HepG2 (cell line): ENCODE results near the gene MPC1. TPM values are rescaled to one million over a fixed set of nuclear protein-coding genes. Genes with fewer than 3 reads are reported as not detected.
"Not testable (repeated sequence)": the region's sequence is repeated elsewhere in the genome, so short reads cannot be mapped to it uniquely, and the experiment has no call there.

Experiments used
- ATAC-seq: fragments of 200-7000 bp; cut with Tn5 transposase; 3 replicates; pipeline ENCODE4 v1.9.1; 2020; ENCODE audit warnings: mild to moderate bottlenecking, moderate library complexity
- BruUV-seq: library from RNA; stranded (reverse); fragments of 400-500 nt; replicated peaks from 2 replicates; lab custom pipeline; 2021; lab: Mats Ljungman, UMichigan
- CTCF ChIA-PET: fragments of 300-600 bp; formaldehyde crosslinking; extraction: SDS; loops from one replicate; lab custom pipeline; 2021; ENCODE audit warnings: low total read pairs, inconsistent platforms, low intra/inter-chr PET ratio; lab: Yijun Ruan, JAX
- POLR2A ChIA-PET: fragments of 350-600 bp; sonication (Branson Sonifier 250); formaldehyde crosslinking; loops from one replicate; lab custom pipeline; 2020; ENCODE audit warnings: antibody characterized with exemption, inconsistent platforms; lab: Yijun Ruan, JAX
- DNase-seq: peaks from one replicate; pipeline ENCODE4 v3.0.0-alpha.2; 2015; ENCODE audit warnings: low spot score
- FAIRE-seq: peaks from 3 replicates; lab custom pipeline; 2011; peaks lifted over from hg19 to GRCh38; lab: Jason Lieb, UNC
- H2AFZ ChIP-seq: one replicate; pipeline ENCODE4 v1.6.1; 2011; ENCODE audit warnings: low read length, inconsistent platforms
- H3K27ac ChIP-seq: fragments of 300-600 bp; 3 replicates; pipeline ENCODE4 v1.8.0; 2011; ENCODE audit warnings: mixed run types, mild to moderate bottlenecking, mixed read lengths, low read length, inconsistent platforms; ENCODE audit not compliant: insufficient read depth; ENCODE audit errors: extremely low read length
- H3K27me3 ChIP-seq, 2 experiments: fragments of 200-600 bp in 1 of 2; 2 replicates in 1 of 2; 3 replicates in 1 of 2; pipeline versions ENCODE4 v1.6.0 to v1.8.0; 2011; ENCODE audit warnings: low read length in 2 of 2, mild to moderate bottlenecking in 2 of 2, moderate library complexity in 2 of 2, inconsistent platforms in 1 of 2; ENCODE audit not compliant: insufficient read depth in 2 of 2, control insufficient read depth in 1 of 2
- H3K36me3 ChIP-seq, 2 experiments: fragments of 200-600 bp in 1 of 2; replicated peaks in 1 of 2; 2 replicates in 1 of 2; 3 replicates in 1 of 2; pipeline versions ENCODE4 v1.5.1 to v1.8.0; 2011; ENCODE audit warnings: low read length in 2 of 2, inconsistent platforms in 1 of 2; ENCODE audit not compliant: insufficient read depth in 2 of 2, control insufficient read depth in 1 of 2
- H3K4me1 ChIP-seq: 2 replicates; pipeline ENCODE4 v1.5.1; 2012; ENCODE audit warnings: low read length, inconsistent platforms; ENCODE audit not compliant: insufficient read depth
- H3K4me2 ChIP-seq: 2 replicates; pipeline ENCODE4 v1.6.0; 2011; ENCODE audit warnings: low read depth, low read length, inconsistent platforms
- H3K4me3 ChIP-seq, 3 experiments: fragments of 200-600 bp in 1 of 3; sonication (generic), shearing (Covaris generic) in 1 of 3; replicated peaks in 1 of 3; 2 replicates each; pipeline ENCODE4 v1.5.1; 2011 to 2016; ENCODE audit warnings: low read length in 3 of 3, inconsistent platforms in 2 of 3, low read depth in 2 of 3, mild to moderate bottlenecking in 2 of 3, control low read depth in 1 of 3, mixed read lengths in 1 of 3; ENCODE audit not compliant: insufficient read depth in 1 of 3
- H3K79me2 ChIP-seq: one replicate; pipeline ENCODE4 v1.6.1; 2011; ENCODE audit warnings: low read length, inconsistent platforms; ENCODE audit not compliant: insufficient read depth
- H3K9ac ChIP-seq: 2 replicates; pipeline ENCODE4 v1.6.0; 2011; ENCODE audit warnings: mild to moderate bottlenecking, low read depth, low read length, inconsistent platforms; ENCODE audit not compliant: insufficient read depth
- H3K9me3 ChIP-seq: 2 replicates; pipeline ENCODE4 v1.5.1; 2012; ENCODE audit warnings: mild to moderate bottlenecking, low read length
- H4K20me1 ChIP-seq: 2 replicates; pipeline ENCODE4 v1.6.0; 2011; ENCODE audit warnings: inconsistent platforms, mild to moderate bottlenecking, low read length, moderate library complexity; ENCODE audit not compliant: insufficient read depth
- ARNTL ChIP-seq: sonication (generic); formaldehyde crosslinking; IDR thresholded peaks from 2 replicates; pipeline ENCODE4 v1.4.0; 2020; ENCODE audit warnings: mild to moderate bottlenecking, missing genetic modification reagents
- ATF5 ChIP-seq: sonication (generic); formaldehyde crosslinking; IDR thresholded peaks from 2 replicates; pipeline ENCODE4 v1.4.0; 2020; ENCODE audit warnings: mild to moderate bottlenecking, low read depth, missing genetic modification reagents
- BCL6 ChIP-seq: IDR thresholded peaks from 2 replicates; pipeline ENCODE4 v1.6.1; 2016; ENCODE audit warnings: missing genetic modification reagents, missing compliant biosample characterization
- GFI1 ChIP-seq: sonication (generic); formaldehyde crosslinking; IDR thresholded peaks from 2 replicates; pipeline ENCODE4 v1.5.0; 2020; ENCODE audit warnings: missing genetic modification reagents, mild to moderate bottlenecking, borderline replicate concordance
- ISX ChIP-seq: sonication (generic); formaldehyde crosslinking; conservative IDR thresholded peaks from 2 replicates; pipeline ENCODE4 v1.5.0; 2020; ENCODE audit warnings: missing genetic modification reagents
- JUNB ChIP-seq: sonication (generic); formaldehyde crosslinking; IDR thresholded peaks from 2 replicates; pipeline ENCODE4 v1.8.0; 2022; ENCODE audit warnings: missing genetic modification reagents, mild to moderate bottlenecking, borderline replicate concordance
- MAFF ChIP-seq: IDR thresholded peaks from 2 replicates; pipeline ENCODE4 v1.6.1; 2011; ENCODE audit warnings: low read depth, low read length, improper control_type of control experiment
- MED1 ChIP-seq: sonication (generic); formaldehyde crosslinking; IDR thresholded peaks from 2 replicates; pipeline ENCODE4 v1.4.0; 2020; ENCODE audit warnings: missing genetic modification reagents
- MEF2D ChIP-seq: sonication (generic); formaldehyde crosslinking; IDR thresholded peaks from 2 replicates; pipeline ENCODE4 v1.5.1; 2020; ENCODE audit warnings: mild to moderate bottlenecking, missing genetic modification reagents
- NR3C1 ChIP-seq: sonication (generic); formaldehyde crosslinking; IDR thresholded peaks from 2 replicates; pipeline ENCODE4 v1.4.0; 2020; ENCODE audit warnings: missing genetic modification reagents
- PHF21A ChIP-seq: sonication (generic); formaldehyde crosslinking; IDR thresholded peaks from 2 replicates; pipeline ENCODE4 v1.5.0; 2020; ENCODE audit warnings: mild to moderate bottlenecking, missing genetic modification reagents
- REXO4 ChIP-seq: sonication (generic); formaldehyde crosslinking; IDR thresholded peaks from 2 replicates; pipeline ENCODE4 v1.8.0; 2022; ENCODE audit warnings: missing genetic modification reagents, mild to moderate bottlenecking, borderline replicate concordance
- SMAD3 ChIP-seq: sonication (generic); formaldehyde crosslinking; IDR thresholded peaks from 2 replicates; pipeline ENCODE4 v1.4.0; 2020; ENCODE audit warnings: missing genetic modification reagents
- SNAI1 ChIP-seq: sonication (generic); formaldehyde crosslinking; IDR thresholded peaks from 2 replicates; pipeline ENCODE4 v1.5.0; 2020; ENCODE audit warnings: mild to moderate bottlenecking, missing genetic modification reagents, borderline replicate concordance
- SP2 ChIP-seq: sonication (generic); formaldehyde crosslinking; IDR thresholded peaks from 2 replicates; pipeline ENCODE4 v1.5.1; 2020; ENCODE audit warnings: mild to moderate bottlenecking, missing genetic modification reagents
- SRY ChIP-seq: sonication (generic); formaldehyde crosslinking; IDR thresholded peaks from 2 replicates; pipeline ENCODE4 v1.8.0; 2022; ENCODE audit warnings: mild to moderate bottlenecking, missing genetic modification reagents
- ZNF121 ChIP-seq: sonication (generic); formaldehyde crosslinking; IDR thresholded peaks from 2 replicates; pipeline ENCODE4 v1.5.0; 2020; ENCODE audit warnings: mild to moderate bottlenecking, missing genetic modification reagents
- ZNF703 ChIP-seq: sonication (generic); formaldehyde crosslinking; IDR thresholded peaks from 2 replicates; pipeline ENCODE4 v1.5.1; 2020; ENCODE audit warnings: missing genetic modification reagents, mild to moderate bottlenecking, moderate library complexity, borderline replicate concordance
- WGBS: methylation state at CpG from one replicate; pipeline ENCODE4 v1.1.6; 2017; ENCODE audit warnings: low lambda C conversion rate; 5-methylcytosine and 5-hydroxymethylcytosine counted together
- in situ Hi-C: cut with HindIII; loops from 2 replicates; pipeline ENCODE4 v1.10.0; 2017; ENCODE audit warnings: low pct_unique_long_range_greater_than_20kb; ENCODE audit not compliant: extremely low pct_ligation_motif_present
- intact Hi-C: fragments of 100-400 bp; cut with micrococcal nuclease; formaldehyde crosslinking; loops from one replicate; pipeline ENCODE4 v1.10.0; 2022; ENCODE audit not compliant: unreplicated experiment
- polyA plus RNA-seq, 8 experiments: library from polyadenylated mRNA; depleted of rRNA in 3 of 8; stranded (reverse) in 7 of 8; unstranded in 1 of 8; fragments of >200 nt; fragmentation: Illumina TruSeq in 4 of 8; extraction: Trizol in 4 of 8; gene quantifications; 2 replicates each; pipeline versions ENCODE4 v1.2.1 to v1.2.3, GENCODE V29; 2011 to 2016; ENCODE audit warnings: low read depth in 4 of 8, missing spikeins in 1 of 8, mixed read lengths in 1 of 8; ENCODE audit not compliant: insufficient read depth in 1 of 8
- total RNA-seq, 5 experiments: library from RNA; depleted of rRNA; stranded (reverse); fragments of >200 nt; fragmentation: Illumina TruSeq; extraction: Trizol; gene quantifications; 2 replicates each; pipeline ENCODE4 v1.2.3, GENCODE V29; 2016; ENCODE audit warnings: low read depth in 1 of 5

MPC1 gene
- total and polyA plus RNA-seq, 2 of the 13 experiments (the other 11 are each of a cell fraction or from before 2014, with no cell fraction given): 189 to 214 TPM

GRCh38 chr6:166362427-166362826 is 20.3 kb downstream of the MPC1 start:
- H3K4me2 ChIP-seq, H3K27me3 ChIP-seq, H4K20me1 ChIP-seq, intact Hi-C loops, ATAC-seq, BruUV-seq, in situ Hi-C loops, CTCF ChIA-PET, H3K79me2 ChIP-seq, DNase-seq, H3K4me3 ChIP-seq, H3K9ac ChIP-seq, H3K9me3 ChIP-seq, H2AFZ ChIP-seq, FAIRE-seq: not testable (repeated sequence)
- Histone ChIP-seq H3K36me3 (peaks cover 8 to 31% of the 10 kb centered on the region in 2 experiments), H3K4me1 (peaks cover 32% of the 10 kb centered on the region), H3K27ac (peak overlapping the region; percentile 86)
- 96% methylated on average over 4 of the region's 4 CpGs for WGBS
- TF ChIP-seq SP2 (0 out of 2 replicates have a peak, but pooled peaks have one; percentile 17), ZNF121 (CRISPR knock-in tag) (peak; percentile 84)
- POLR2A ChIA-PET: interaction anchor here (1.1 to 3.7 kb wide), 5 partner anchors 17 to 37 kb away, joined by 3 to 48 read pairs (median 16); no protein-coding TSS in a partner anchor

DNA sequence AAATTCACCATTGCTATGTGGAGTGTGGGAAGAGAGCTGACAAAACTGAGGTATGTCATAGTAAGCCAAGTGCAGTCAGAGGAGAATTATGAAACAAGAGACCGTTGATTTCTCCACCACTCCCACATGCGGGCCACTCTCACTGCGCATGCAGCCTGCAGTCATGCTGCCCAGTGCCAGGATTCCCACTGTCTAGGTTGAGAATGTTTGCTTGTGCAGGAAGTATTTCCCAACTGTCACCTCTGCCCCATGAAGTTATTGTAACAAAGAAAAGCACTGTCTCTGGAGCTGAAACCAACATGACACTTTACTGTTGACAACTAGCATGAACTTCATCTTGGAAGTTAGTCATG is 21.7 kb downstream of the MPC1 start:
- no peak overlapping the region for H2AFZ ChIP-seq
- H3K27ac ChIP-seq: peak overlapping the region; percentile 86
- CTCF ChIA-PET: no interaction called here
- peak; percentile 98 for FAIRE-seq
- in situ Hi-C loops (no loop called here), intact Hi-C loops (loop anchor here (1.0 kb wide), 3 partner anchors 19 to 31 kb away; partner anchors contain the start of genes MPC1 and SFT2D1)
- peak overlapping the region; percentile 6 to 59 (median 32); a peak in 4 of 6 replicates for H3K4me3 ChIP-seq
- H3K79me2 ChIP-seq: no peaks in the 10 kb centered on the region
- H3K9ac ChIP-seq: peak overlapping the region; percentile 73
- no TSS peak for BruUV-seq
- H3K36me3 ChIP-seq: peaks cover 7 to 22% of the 10 kb centered on the region in 2 experiments
- H3K4me2 ChIP-seq: peak overlapping the region; percentile 88
- peaks cover 32% of the 10 kb centered on the region for H3K4me1 ChIP-seq
- H3K27me3 ChIP-seq: no peaks in the 10 kb centered on the region
- POLR2A ChIA-PET: interaction anchor here (1.0 to 3.7 kb wide), 12 partner anchors 9 to 48 kb away, joined by 3 to 48 read pairs (median 6); partner anchors contain the start of gene SFT2D1
- no peaks in the 10 kb centered on the region for H4K20me1 ChIP-seq
- no peaks in the 10 kb centered on the region for H3K9me3 ChIP-seq
- peak; percentile 99 for DNase-seq
- peak; percentile 98 for ATAC-seq
- 0% methylated on average over 3 of the region's 3 CpGs for WGBS
- TF ChIP-seq SNAI1 (CRISPR knock-in tag) (peak; percentile 59; the same call in 1 of the 2 replicates), BCL6 (CRISPR knock-in tag) (peak; percentile 97), NR3C1 (no peak), SMAD3 (CRISPR knock-in tag) (peak; percentile 99), ZNF703 (CRISPR knock-in tag) (no peak), PHF21A (CRISPR knock-in tag) (peak; percentile 98), GFI1 (CRISPR knock-in tag) (0 out of 2 replicates have a peak, but pooled peaks have one; percentile 74), MEF2D (CRISPR knock-in tag) (peak; percentile 91), ARNTL (CRISPR knock-in tag) (peak; percentile 87), SRY (no peak), MED1 (CRISPR knock-in tag) (peak; percentile 99), JUNB (peak; percentile 81; the same call in 1 of the 2 replicates), ATF5 (CRISPR knock-in tag) (no peak), ISX (CRISPR knock-in tag) (0 out of 2 replicates have a peak, but pooled peaks have one; percentile 73), REXO4 (no peak), MAFF (peak; percentile 61)
